ENCODE data around the gene LRRC7.

The LRRC7 gene

DNA sequence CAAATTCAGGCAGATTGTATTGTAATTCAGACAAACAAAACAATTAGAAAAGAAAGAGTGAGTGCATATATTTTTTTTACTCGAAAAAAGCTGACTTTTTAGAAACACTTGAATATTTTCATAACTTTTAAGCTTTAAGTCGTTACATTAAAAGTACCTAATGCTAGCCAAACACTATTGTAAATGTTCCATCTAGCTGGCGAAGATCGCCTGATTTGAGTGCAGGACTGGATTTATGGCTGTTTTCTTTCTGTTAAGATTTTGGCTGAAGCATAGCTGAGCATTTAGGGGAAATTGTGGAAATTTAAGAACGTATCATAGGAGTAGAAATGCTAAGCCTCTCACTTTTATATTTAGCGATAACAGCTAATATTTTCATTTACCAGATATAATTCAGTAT is 24.6 kb downstream of the LRRC7 start:
- no peak for DNase-seq

DNA sequence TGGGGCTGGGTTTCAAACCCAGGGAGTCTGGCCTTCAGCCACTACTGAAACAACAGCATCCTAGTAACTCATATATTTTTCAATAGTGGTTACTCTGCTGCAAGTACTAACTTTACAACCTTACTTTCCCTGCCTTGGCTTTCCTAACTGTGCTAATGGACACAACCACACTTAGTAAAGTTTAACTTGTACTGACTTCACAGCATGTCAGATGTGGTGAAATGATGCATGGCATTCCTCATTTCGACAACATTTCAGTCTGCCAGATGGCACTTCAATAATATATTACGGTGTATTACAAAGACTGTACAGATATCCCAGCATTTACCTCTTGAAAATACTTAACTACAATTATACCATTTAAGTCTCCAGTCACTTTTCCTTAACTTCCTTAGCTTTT is 27.8 kb downstream of the LRRC7 start:
- no peak for DNase-seq

DNA sequence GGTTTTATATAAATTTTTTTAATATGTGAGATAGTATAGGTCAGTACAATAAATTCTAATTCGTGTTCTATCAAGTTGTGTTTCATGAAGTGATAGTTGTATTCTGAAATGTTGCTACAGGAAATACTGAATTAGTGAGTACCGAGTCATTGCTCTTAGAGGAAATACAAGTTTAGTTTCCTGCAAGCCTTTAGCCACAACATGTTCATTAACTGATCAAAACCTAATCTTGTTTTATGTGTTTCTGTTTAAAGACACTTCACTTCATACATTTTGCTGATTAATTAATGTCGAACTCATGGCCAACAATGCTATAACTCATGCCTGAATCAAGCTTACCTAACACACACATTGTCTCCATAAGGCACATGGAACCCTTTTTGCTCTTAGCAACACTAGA is 43.6 kb downstream of the LRRC7 start:
- DNase-seq = no peak

- no peak for DNase-seq
Observed at GRCh38 chr1:69613414-69613813, 45.7 kb downstream of the LRRC7 start.

GRCh38 chr1:69638673-69639072 is 71.0 kb downstream of the LRRC7 start:
- no peak for DNase-seq

DNA sequence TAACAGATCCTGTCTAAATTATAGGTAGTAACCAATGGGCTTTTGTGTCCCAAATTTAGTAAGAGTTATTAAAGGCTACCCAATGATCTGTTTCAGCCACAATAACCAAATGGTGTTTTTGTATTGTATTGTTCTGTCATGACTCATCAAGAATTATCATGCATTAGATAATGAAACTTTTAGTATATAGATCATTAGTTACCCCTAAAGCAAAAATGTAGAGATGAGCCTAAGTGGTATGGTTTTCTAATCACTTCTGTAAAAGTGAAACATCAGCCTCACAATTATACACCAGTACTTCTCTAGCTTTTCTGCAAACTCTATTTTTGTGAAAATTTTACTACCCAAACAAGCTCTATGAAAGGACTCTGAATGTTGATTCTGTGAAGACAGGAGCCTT is 71.4 kb downstream of the LRRC7 start:
- no peak for DNase-seq

- DNase-seq = no peak
Observed at GRCh38 chr1:69643266-69643665, 75.5 kb downstream of the LRRC7 start.

DNA sequence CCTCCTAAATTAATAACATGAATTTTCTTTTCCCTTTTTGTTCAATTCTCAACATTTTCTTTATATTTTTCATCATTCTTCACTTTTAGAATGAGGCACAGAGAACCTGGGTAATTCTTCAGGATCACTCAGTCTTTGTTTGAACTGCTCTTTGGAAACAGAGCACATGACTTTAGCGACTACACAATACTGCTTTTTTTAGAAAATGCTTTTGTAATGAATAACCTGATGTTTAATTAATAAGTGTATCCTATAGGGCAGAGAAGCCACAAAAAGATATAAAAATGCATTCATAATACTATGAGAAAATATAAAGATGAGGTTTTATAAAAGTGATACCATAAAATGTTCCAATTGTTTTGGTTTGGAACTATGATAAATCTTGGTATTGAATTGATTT is 77.8 kb downstream of the LRRC7 start:
- DNase-seq = no peak

DNA sequence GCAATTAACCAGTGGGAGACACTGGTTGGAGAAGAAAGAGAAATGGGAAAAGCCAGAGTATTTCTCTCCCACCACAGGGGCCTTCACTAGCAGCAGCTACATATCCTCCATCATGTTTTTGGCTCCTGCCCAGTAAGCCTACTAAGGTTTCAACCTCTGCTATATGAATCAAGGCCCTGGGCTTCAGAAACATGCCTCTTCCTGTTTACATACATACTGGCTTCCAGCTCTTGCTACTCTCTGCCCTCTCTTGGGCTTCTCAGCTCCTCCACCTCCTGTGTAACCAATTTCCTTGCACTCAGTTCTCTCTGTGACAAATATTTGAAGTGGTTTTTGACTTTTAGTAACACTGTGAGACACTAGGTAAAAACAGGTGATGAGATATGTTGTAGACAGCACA is 80.8 kb downstream of the LRRC7 start:
- DNase-seq = no peak

DNA sequence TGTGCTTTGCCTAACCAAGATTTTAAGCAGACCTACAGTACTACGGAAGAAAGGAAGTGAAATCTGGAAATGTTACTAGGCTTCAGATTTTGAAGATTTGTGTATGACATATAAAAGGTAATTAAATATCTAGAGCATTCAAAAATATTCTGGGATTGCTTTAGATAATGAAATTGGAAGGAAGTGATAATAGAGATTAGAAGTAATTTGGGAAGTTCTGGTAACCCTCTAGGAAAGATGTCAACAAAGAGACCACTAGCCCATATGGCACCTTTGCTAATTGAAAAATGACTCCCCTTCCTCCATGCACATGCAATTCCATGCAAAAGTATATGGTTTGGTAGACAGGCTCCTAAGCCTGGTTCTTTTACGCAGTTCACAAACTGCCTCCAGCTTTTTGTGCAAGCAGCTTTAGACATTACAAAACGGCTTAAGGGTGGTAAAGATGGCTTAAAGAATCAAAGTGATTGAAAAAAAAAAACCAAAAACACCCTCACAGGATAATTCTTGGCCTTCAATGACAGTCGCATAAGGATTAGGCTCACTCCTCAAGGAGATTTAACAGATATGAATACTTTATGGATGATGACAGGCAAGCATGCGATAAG is 81.8 kb downstream of the LRRC7 start:
- no peak for DNase-seq

DNA sequence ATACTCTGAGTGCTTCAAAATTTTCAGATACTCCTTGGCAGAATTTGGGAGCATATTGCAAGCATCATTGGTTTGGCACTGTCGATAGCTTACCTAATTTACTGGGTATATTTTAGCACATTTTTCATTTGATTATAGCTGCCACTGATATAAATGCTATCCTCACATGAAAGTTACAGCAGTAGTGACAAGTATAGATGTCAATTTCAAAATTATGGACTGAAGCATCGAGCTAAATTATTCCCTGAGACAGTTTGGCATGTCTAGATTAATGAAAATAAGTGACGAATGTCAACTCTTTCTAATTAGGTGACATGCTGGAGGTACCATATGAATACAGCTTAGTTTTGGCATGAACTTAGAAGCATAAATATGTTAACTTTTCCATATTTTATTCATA is 83.1 kb downstream of the LRRC7 start:
- DNase-seq = no peak

GRCh38 chr1:69651656-69652055 is 83.9 kb downstream of the LRRC7 start:
- no peak for DNase-seq

DNA sequence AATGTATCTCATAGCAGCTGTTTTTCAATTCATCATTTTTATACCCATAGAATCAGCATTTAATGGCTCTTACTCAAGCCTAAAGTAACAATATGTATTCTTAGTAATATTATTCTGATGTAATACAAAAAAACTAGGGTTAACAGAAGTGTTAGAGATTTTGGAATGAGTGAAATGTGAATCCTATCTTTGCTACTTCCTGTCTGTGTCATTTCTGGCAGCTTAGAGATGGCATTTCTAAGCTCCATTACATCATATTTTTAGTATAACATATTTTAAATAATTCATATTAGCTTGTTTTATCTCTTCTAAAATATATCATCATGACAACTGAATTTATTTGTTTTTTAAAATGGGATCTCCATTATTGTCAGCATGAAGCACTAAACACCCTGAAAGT is 90.2 kb downstream of the LRRC7 start:
- DNase-seq = no peak

GRCh38 chr1:69661686-69662085 is 94.0 kb downstream of the LRRC7 start:
- no peak for DNase-seq

DNA sequence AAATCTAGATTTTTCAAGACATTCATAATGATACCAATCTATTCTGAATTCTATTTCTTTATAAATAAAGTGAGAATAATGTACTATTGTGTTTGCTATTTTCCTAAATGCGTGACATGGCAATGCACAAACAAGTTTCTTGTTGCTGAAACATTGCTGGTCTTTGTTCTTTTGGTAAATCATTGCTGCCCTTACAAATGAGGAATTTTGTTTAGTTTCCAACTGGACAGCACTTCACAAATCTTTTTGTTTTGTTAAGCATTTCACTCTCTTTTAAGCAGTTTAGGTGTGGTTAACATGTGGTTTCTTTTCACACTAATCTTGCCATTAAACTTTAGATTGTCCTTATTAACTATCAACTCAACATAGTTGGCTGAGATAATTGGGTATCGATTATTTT is 94.6 kb downstream of the LRRC7 start:
- no peak for DNase-seq

DNA sequence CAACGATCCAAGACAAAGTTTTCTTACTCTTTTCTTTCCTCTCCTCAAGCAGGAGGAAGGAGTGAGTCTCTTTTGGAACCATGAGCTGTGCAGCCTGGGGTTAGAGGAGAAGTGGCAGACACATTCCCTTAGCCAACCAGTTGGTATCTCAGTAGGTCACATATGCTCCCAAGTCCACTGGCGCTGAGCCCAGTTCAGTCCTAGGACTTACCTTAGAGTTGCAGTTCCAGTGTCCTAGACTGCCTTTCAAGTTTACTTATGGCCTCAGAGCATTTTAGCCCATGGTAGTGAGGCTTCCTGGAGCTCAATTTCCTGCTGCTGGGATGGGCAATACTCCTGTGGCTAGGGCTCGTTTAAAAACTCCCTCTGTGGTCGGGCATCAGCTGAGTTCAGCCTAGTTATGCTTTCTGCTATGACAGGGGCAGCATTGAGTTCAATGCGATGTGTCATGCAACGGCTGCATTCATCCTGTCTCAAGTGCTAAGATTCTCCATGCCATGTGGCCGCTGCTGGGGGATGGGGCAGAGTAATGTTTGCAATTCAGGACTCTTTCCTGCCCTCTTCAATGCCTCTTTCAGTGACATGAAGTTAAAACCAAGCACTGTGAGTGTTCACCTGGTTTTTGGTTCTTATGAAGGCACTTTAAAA is 103.8 kb downstream of the LRRC7 start:
- DNase-seq = no peak

- DNase-seq = no peak
Observed at GRCh38 chr1:69673321-69673720, 105.6 kb downstream of the LRRC7 start.

GRCh38 chr1:69679965-69680364 is 112.2 kb downstream of the LRRC7 start:
- DNase-seq = no peak

DNA sequence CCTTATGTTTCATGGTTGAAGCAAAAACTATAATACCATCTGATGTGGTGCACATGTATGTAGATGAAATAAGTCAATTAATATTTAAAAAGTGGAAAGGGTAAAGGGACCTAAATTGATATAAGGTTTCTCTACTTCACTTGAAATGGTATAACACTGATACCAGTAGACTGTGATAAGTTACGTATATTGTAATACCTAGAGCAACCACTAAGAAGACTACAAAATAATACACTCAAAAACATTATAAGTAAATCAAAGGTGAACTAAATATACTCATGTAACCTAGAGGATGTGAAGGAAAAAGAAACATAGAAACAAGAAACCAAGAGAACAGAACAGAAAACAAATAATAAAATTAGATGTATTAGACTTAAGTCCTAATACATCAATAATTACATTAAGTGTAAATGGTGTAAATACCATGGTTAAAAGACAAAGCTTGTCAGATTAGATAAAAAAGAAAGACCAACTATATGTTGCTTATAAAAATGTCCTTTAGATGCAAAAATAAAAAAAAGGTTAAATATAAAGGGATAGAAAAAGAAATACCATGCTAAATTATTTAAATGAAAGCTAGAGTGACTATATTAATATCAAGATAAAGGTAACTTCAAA is 118.8 kb downstream of the LRRC7 start:
- no peak for DNase-seq

- DNase-seq = no peak
Observed at GRCh38 chr1:69688193-69688592, 120.5 kb downstream of the LRRC7 start.

- no peak for DNase-seq
Observed at GRCh38 chr1:69691179-69691578, 123.5 kb downstream of the LRRC7 start.

GRCh38 chr1:69693921-69694675 is 126.4 kb downstream of the LRRC7 start:
- no peak for DNase-seq

DNA sequence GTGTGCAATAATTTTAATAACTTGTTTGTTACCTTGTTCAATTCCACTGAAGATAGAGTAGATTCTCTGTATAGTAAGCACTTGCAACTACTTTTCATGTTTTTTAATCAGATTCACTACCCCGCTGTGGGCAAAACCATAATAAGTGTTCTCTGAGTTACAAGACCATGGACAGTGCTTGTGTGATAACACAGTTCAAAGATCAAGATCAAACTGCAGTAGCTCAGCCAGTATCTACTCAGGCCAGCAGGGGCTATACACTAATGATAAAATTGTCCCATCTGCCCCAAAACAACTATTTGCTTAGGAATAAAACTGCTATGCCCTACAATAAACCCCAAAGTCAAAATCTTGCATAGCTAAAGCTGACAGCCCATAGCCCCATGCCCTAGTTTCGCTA is 129.6 kb downstream of the LRRC7 start:
- no peak for DNase-seq

GRCh38 chr1:69700770-69701169 is 133.0 kb downstream of the LRRC7 start:
- no peak for DNase-seq

All from SIG-M5 (cell line).